Measurements from ENCODE around the gene RMP24.

The RMP24 gene

GRCh38 chr18:35938562-35938961 lies 33.9 kb upstream of the RMP24 start:
- H3K9me1 ChIP-seq (ENCODE audit: insufficient read depth, low read length) = no peaks in the 10 kb centered on the region
- no CpG with 5 or more reads among the region's 1 CpG for WGBS, 2 experiments (ENCODE audit: extremely low coverage in 2 of 2, insufficient read length in 1 of 2)
- no peak overlapping the region for H3K23ac ChIP-seq (ENCODE audit: low read depth, low read length)
- H2AK5ac ChIP-seq (ENCODE audit: low read depth, low read length) = no peak overlapping the region
- H3K27ac ChIP-seq (ENCODE audit: insufficient read depth, low read length) = no peak overlapping the region
- no peaks in the 10 kb centered on the region for H3K36me3 ChIP-seq (ENCODE audit: control insufficient read depth, insufficient read depth, low read length)
- H4K5ac ChIP-seq (ENCODE audit: low read depth, low read length) = no peak overlapping the region
- no peaks in the 10 kb centered on the region for H3K79me1 ChIP-seq (ENCODE audit: low read depth in 1 of 2, low read length in 2 of 2)
- no peak overlapping the region for H2BK20ac ChIP-seq (ENCODE audit: low read depth, low read length)
- intact Hi-C loops (cut with micrococcal nuclease) (no loop called here), in situ Hi-C loops (cut with MboI; ENCODE audit: low sequenced_read_pairs) (no loop called here), dilution Hi-C loops (cut with HindIII; ENCODE audit: low sequenced_read_pairs, unreplicated experiment) (no loop called here)
- no peak overlapping the region for H3K18ac ChIP-seq (ENCODE audit: low read depth, low read length)
- no TSS peak for BruUV-seq (replicated peaks)
- H4K91ac ChIP-seq (ENCODE audit: insufficient read depth, low read depth, low read length) = no peak overlapping the region
- no peak overlapping the region for H4K8ac ChIP-seq (ENCODE audit: low read depth in 2 of 2, low read length in 2 of 2)
- no peak overlapping the region for H2BK120ac ChIP-seq (ENCODE audit: low read depth, low read length)
- DNase-seq (no peak), ATAC-seq (ENCODE audit: low read depth) (peak; percentile 44; the same call in 1 of the 2 replicates)
- TF ChIP-seq MAZ (IDR thresholded peaks at IDR 0.05; ENCODE audit: borderline replicate concordance, low read depth, low read length) = no peak
- no peak for TF ChIP-seq CHD1 (IDR thresholded peaks at IDR 0.05; ENCODE audit: low read depth, low read length)
- no peak for TF ChIP-seq BHLHE40 (IDR thresholded peaks at IDR 0.05; ENCODE audit: low read depth, low read length)
- TF ChIP-seq, protein P1, sequence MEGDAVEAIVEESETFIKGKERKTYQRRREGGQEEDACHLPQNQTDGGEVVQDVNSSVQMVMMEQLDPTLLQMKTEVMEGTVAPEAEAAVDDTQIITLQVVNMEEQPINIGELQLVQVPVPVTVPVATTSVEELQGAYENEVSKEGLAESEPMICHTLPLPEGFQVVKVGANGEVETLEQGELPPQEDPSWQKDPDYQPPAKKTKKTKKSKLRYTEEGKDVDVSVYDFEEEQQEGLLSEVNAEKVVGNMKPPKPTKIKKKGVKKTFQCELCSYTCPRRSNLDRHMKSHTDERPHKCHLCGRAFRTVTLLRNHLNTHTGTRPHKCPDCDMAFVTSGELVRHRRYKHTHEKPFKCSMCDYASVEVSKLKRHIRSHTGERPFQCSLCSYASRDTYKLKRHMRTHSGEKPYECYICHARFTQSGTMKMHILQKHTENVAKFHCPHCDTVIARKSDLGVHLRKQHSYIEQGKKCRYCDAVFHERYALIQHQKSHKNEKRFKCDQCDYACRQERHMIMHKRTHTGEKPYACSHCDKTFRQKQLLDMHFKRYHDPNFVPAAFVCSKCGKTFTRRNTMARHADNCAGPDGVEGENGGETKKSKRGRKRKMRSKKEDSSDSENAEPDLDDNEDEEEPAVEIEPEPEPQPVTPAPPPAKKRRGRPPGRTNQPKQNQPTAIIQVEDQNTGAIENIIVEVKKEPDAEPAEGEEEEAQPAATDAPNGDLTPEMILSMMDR (conservative IDR thresholded peaks at IDR 0.05; ENCODE audit: low read depth, low read length) = no peak
- no peak for TF ChIP-seq CEBPB (IDR thresholded peaks at IDR 0.05; ENCODE audit: low read depth, low read length)
- TF ChIP-seq POLR2A (IDR thresholded peaks at IDR 0.05; ENCODE audit: low read depth, low read length) = no peak
- no peak for TF ChIP-seq RCOR1 (IDR thresholded peaks at IDR 0.05; ENCODE audit: insufficient replicate concordance, low read length)
- no peak for TF ChIP-seq SMC3 (IDR thresholded peaks at IDR 0.05; ENCODE audit: low read depth, low read length)
- TF ChIP-seq MAFK (IDR thresholded peaks at IDR 0.05; ENCODE audit: low read depth, low read length) = no peak
- TF ChIP-seq, protein P2, sequence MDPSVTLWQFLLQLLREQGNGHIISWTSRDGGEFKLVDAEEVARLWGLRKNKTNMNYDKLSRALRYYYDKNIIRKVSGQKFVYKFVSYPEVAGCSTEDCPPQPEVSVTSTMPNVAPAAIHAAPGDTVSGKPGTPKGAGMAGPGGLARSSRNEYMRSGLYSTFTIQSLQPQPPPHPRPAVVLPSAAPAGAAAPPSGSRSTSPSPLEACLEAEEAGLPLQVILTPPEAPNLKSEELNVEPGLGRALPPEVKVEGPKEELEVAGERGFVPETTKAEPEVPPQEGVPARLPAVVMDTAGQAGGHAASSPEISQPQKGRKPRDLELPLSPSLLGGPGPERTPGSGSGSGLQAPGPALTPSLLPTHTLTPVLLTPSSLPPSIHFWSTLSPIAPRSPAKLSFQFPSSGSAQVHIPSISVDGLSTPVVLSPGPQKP (IDR thresholded peaks at IDR 0.05; ENCODE audit: borderline replicate concordance, low read depth, low read length) = no peak
- no peak for TF ChIP-seq FOS (IDR thresholded peaks at IDR 0.05; ENCODE audit: low read depth, low read length)
- no peak for TF ChIP-seq RFX5 (IDR thresholded peaks at IDR 0.05; ENCODE audit: low read depth, low read length)
- TF ChIP-seq RAD21 (IDR thresholded peaks at IDR 0.05; ENCODE audit: low read length) = no peak
- no peak for TF ChIP-seq NFE2L2 (IDR thresholded peaks at IDR 0.05; ENCODE audit: low read depth, low read length)
- TF ChIP-seq MXI1 (IDR thresholded peaks at IDR 0.05; ENCODE audit: borderline replicate concordance, low read depth, low read length) = no peak
- no peak for TF ChIP-seq USF2 (IDR thresholded peaks at IDR 0.05; ENCODE audit: low read depth, low read length)
- no peak overlapping the region for H3K14ac ChIP-seq (replicated peaks; ENCODE audit: low read depth, low read length)
- no peaks in the 10 kb centered on the region for H3K9me3 ChIP-seq (ENCODE audit: control insufficient read depth, insufficient read depth, low read length)
- no peak overlapping the region for H2BK5ac ChIP-seq (ENCODE audit: low read depth, low read length, poor library complexity, severe bottlenecking)
- no peak overlapping the region for H2BK15ac ChIP-seq (ENCODE audit: low read depth, low read length)
- no peak overlapping the region for H3K4ac ChIP-seq (ENCODE audit: low read depth, low read length)
- H3K4me1 ChIP-seq (ENCODE audit: control insufficient read depth, insufficient read depth, low read length) = no peaks in the 10 kb centered on the region
- H3K9ac ChIP-seq (ENCODE audit: low read depth, low read length) = no peak overlapping the region
- no peak overlapping the region for H2AFZ ChIP-seq (replicated peaks; ENCODE audit: low read length, poor library complexity)
- no peak overlapping the region for H3K4me3 ChIP-seq (ENCODE audit: insufficient read depth, low read depth, low read length)
- CTCF ChIA-PET = no interaction called here
- H2AK9ac ChIP-seq (replicated peaks; ENCODE audit: low read depth, low read length, poor library complexity) = no peak overlapping the region
- POLR2A ChIA-PET (ENCODE audit: unreplicated experiment) = no interaction called here
- H3K27me3 ChIP-seq (ENCODE audit: control insufficient read depth, insufficient read depth, low read length) = peaks cover 4% of the 10 kb centered on the region
- no peak overlapping the region for H3K56ac ChIP-seq (ENCODE audit: extremely low read depth, insufficient read depth, low read length)
- no peak overlapping the region for H3K4me2 ChIP-seq (ENCODE audit: low read depth, low read length)
- H4K20me1 ChIP-seq (ENCODE audit: insufficient read depth, low read length) = no peaks in the 10 kb centered on the region

Measured in IMR-90 (cell line).